ENCODE measurements around the gene CPT1C.

The CPT1C gene

GRCh38 chr19:49752701-49753100, 61.8 kb downstream of the CPT1C start:
- Histone ChIP-seq H3K9me3 (ENCODE audit: control insufficient read depth, low read depth, low read length) (no peaks in the 10 kb centered on the region), H3K9ac (ENCODE audit: low read length) (no peak overlapping the region), H3K36me3 (ENCODE audit: control insufficient read depth, low read depth, low read length) (no peaks in the 10 kb centered on the region)

GRCh38 chr19:49755956-49756355, 65.0 kb downstream of the CPT1C start:
- Histone ChIP-seq H3K36me3 (ENCODE audit: control insufficient read depth, low read depth, low read length) (no peaks in the 10 kb centered on the region), H3K27me3 (ENCODE audit: control insufficient read depth, insufficient read depth, low read length) (no peaks in the 10 kb centered on the region), H3K4me1 (ENCODE audit: control insufficient read depth, low read depth, low read length) (peaks cover 4% of the 10 kb centered on the region), H3K27ac (ENCODE audit: low read length) (no peak overlapping the region), H3K9me3 (ENCODE audit: control insufficient read depth, low read depth, low read length) (no peaks in the 10 kb centered on the region), H3K4me3 (ENCODE audit: low read length) (no peak overlapping the region), H3K9ac (ENCODE audit: low read length) (no peak overlapping the region)

More at GRCh38 chr19:49752701-49753100, 61.8 kb downstream of the CPT1C start:
- no peaks in the 10 kb centered on the region for H3K27me3 ChIP-seq (ENCODE audit: control insufficient read depth, insufficient read depth, low read length)
- H3K27ac ChIP-seq (ENCODE audit: low read length) = no peak overlapping the region
- no peak overlapping the region for H3K4me3 ChIP-seq (ENCODE audit: low read length)
- H3K4me1 ChIP-seq (ENCODE audit: control insufficient read depth, low read depth, low read length) = peaks cover 4% of the 10 kb centered on the region

GRCh38 chr19:49758292-49758691, 67.4 kb downstream of the CPT1C start:
- Histone ChIP-seq H3K36me3 (ENCODE audit: control insufficient read depth, low read depth, low read length) (no peaks in the 10 kb centered on the region), H3K27me3 (ENCODE audit: control insufficient read depth, insufficient read depth, low read length) (no peaks in the 10 kb centered on the region), H3K4me3 (ENCODE audit: low read length) (no peak overlapping the region), H3K4me1 (ENCODE audit: control insufficient read depth, low read depth, low read length) (no peaks in the 10 kb centered on the region), H3K27ac (ENCODE audit: low read length) (no peak overlapping the region), H3K9me3 (ENCODE audit: control insufficient read depth, low read depth, low read length) (no peaks in the 10 kb centered on the region), H3K9ac (ENCODE audit: low read length) (no peak overlapping the region)

- no peak overlapping the region for H3K9ac ChIP-seq (ENCODE audit: low read length)
- no peaks in the 10 kb centered on the region for H3K36me3 ChIP-seq (ENCODE audit: control insufficient read depth, low read depth, low read length)
- no peaks in the 10 kb centered on the region for H3K27me3 ChIP-seq (ENCODE audit: control insufficient read depth, insufficient read depth, low read length)
- H3K9me3 ChIP-seq (ENCODE audit: control insufficient read depth, low read depth, low read length) = no peaks in the 10 kb centered on the region
- H3K4me1 ChIP-seq (ENCODE audit: control insufficient read depth, low read depth, low read length) = no peaks in the 10 kb centered on the region
- no peak overlapping the region for H3K27ac ChIP-seq (ENCODE audit: low read length)
- H3K4me3 ChIP-seq (ENCODE audit: low read length) = no peak overlapping the region
Measured at GRCh38 chr19:49761249-49761624, 70.3 kb downstream of the CPT1C start.

- no peak overlapping the region for H3K9ac ChIP-seq (ENCODE audit: low read length)
- H3K27ac ChIP-seq (ENCODE audit: low read length) = no peak overlapping the region
- no peak overlapping the region for H3K4me3 ChIP-seq (ENCODE audit: low read length)
Measured at GRCh38 chr19:49761625-49762311, 70.9 kb downstream of the CPT1C start.

GRCh38 chr19:49763230-49763629, 72.3 kb downstream of the CPT1C start, which contains the start of gene TSKS:
TSS of gene TSKS (minus strand) at chr19:49763306. CDS start at chr19:49763247, 59 bp downstream.
- no peak within 1 kb of the TSS for H3K27ac ChIP-seq (ENCODE audit: low read length)

More at GRCh38 chr19:49761625-49762311, 70.9 kb downstream of the CPT1C start:
- Histone ChIP-seq H3K4me1 (ENCODE audit: control insufficient read depth, low read depth, low read length) (no peaks in the 10 kb centered on the region), H3K36me3 (ENCODE audit: control insufficient read depth, low read depth, low read length) (no peaks in the 10 kb centered on the region), H3K27me3 (ENCODE audit: control insufficient read depth, insufficient read depth, low read length) (no peaks in the 10 kb centered on the region), H3K9me3 (ENCODE audit: control insufficient read depth, low read depth, low read length) (no peaks in the 10 kb centered on the region)

More at GRCh38 chr19:49763230-49763629, 72.3 kb downstream of the CPT1C start, which contains the start of gene TSKS:
- Histone ChIP-seq H3K27me3 (ENCODE audit: control insufficient read depth, insufficient read depth, low read length) (no peaks in the 10 kb centered on the region), H3K4me1 (ENCODE audit: control insufficient read depth, low read depth, low read length) (no peaks in the 10 kb centered on the region), H3K4me3 (ENCODE audit: low read length) (no peak within 1 kb of the TSS), H3K9me3 (ENCODE audit: control insufficient read depth, low read depth, low read length) (no peaks in the 10 kb centered on the region), H3K36me3 (ENCODE audit: control insufficient read depth, low read depth, low read length) (no peaks in the 10 kb centered on the region), H3K9ac (ENCODE audit: low read length) (no peak within 1 kb of the TSS)

Measured in iPS-18a (cell line).